HG03342 (cell line): ENCODE data around the gene SP140L.
"Not testable (repeated sequence)": the region's sequence is repeated elsewhere in the genome, so short reads cannot be mapped to it uniquely, and the experiment has no call there.

ENCODE experiments used
- ATAC-seq: cut with Tn5 transposase; IDR thresholded peaks from one replicate; pipeline ENCODE4 v1.9.1; 2021; ENCODE audit warnings: mild to moderate bottlenecking, moderate library complexity; ENCODE audit not compliant: unreplicated experiment

Gene SP140L

DNA sequence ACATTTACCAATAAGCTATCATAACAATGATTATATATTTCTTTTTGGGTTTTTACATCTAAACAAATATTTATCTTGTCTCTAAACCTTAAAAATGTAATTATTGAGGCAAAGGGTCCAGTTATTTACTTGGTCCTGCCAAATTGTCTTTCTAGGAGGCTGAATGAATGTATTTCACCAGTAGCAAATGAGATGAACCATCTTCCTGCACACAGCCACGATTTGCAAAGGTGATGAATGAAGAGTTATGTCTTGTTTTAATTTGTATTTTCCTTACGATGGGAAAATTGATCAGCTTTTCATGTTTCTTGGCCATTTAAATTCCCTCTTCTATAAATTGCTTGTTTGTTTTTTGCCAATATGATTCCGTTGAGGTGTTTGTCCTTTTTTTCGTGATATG is 90.4 kb downstream of the SP140L start:
- ATAC-seq, result no peak

- ATAC-seq, result no peak
Measured at GRCh38 chr2:230418341-230419016, 91.5 kb downstream of the SP140L start.

- no peak for ATAC-seq
Measured at GRCh38 chr2:230419181-230419580, 92.2 kb downstream of the SP140L start.

- ATAC-seq, result no peak
Measured at GRCh38 chr2:230422149-230422548, 95.2 kb downstream of the SP140L start.

DNA sequence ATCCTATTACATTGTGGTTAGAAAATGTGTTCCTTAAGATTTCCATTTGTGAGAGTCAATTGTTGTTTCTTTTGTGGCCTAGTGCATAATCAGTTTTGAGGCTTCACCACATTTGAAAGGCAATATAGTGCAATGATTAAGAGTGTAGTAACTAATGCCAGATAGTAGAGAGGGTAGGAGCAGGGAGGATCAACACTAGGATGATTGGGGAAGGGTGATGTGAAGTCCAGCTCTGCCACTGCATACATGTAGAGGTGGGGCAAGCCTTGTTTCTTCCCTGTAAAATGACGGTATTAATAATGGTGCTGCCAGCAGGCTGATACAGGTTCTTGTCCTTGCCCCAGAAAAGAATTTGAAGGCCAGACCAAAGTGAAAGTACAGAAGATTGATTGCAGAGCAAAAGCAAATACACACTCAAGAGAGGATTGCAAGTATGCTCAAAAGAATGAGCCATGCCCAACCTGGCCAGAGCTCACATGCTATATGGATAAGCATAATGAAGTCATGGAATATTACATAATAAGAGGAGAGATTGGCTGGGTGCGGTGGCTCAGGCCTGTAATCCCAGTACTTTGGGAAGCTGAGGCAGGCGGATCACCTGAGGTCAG is 97.0 kb downstream of the SP140L start:
- ATAC-seq, result no peak

DNA sequence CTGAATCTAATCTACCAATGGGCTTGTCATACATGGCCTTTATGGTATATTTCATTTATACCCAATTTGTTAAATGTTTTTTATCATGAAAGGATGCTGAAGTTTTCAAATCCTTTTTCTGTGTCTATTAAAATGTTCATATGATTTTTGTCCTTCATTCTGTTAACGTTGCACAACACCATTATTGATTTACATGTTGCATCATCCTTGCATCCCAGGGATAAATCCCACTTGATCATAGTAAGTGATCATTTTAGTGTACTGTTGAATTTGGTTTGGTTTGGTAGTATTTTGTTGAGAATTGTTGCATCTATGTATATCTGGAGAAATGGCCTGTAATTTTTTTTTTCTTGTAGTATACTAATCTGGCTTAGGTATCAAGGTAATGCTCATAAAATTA is 98.4 kb downstream of the SP140L start:
- no peak for ATAC-seq

- no peak for ATAC-seq
Measured at GRCh38 chr2:230429513-230429912, 102.5 kb downstream of the SP140L start.

DNA sequence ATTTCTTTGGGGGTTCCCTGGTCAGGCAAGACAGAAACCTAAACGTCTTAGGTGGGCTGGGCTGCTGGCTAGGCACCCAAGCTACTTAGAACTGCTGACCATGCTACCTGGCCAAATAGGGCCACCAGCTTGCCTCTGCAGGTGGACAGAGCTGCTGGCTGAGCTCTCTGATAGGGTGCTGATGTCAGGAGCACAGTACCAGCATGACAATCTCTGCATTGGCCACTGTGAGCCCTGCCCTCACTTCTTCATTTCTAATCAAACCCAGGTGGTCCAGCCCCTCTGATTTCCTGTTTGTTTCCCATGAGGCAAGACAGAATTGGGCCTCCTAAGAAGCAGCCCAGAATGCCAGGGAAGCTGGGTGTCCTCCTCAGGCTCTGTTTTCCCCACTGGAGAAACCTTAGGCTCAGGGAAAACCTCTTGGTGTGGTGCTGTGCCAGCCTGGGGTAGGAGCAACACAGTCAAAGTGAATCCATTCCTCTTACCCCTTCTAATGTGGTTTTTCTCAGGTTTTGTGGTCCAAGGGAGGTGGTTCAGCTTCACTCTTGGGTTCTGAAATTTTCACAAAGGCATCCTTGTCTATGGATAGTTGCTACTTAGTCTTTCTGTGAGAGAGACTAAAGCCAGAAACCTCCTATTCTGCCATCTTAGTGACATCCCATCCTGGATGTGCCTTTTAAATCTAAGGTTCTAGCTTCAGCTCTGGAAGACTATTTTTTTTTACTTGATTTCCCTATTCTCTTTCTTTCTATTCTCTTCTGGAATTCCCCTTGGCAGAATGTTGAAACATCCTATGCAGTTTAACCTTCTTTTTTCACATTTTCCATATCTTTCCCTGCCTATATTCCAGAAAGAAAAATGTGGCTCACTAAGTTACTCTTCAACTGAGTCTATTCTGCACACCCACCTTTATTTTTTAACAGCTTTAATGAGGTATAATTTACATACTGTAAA is 104.2 kb downstream of the SP140L start:
- no peak for ATAC-seq

DNA sequence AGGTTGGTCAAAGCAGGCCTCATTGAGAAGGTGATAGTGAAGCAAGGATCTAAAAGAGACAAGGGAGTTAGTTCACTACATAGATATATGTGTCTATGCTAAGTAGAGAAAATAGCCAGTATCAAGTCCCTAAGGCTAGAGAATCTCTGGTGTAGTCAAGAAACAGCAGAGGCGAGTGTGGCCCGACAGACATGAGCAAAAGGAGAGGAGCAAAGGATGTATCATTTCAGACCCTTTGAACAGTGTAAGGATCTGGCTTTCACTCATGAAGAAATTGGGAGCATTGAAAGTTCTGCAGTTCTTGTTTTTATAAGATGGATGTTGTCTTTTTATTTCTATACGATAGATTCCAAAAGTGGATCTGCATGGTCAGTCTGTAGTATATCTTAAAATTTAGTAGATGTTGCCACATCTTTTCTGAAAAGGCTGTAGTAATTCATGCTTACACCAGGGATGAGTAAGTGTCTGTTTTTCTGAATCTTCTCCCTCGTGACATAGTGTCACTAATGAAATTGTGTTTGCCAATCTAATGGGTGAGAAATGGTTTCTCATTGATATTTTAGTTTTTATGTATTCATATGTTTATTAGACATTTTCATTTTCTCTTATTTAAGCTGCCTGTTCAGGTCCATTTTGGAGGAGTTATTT is 107.8 kb downstream of the SP140L start:
- ATAC-seq, result no peak

DNA sequence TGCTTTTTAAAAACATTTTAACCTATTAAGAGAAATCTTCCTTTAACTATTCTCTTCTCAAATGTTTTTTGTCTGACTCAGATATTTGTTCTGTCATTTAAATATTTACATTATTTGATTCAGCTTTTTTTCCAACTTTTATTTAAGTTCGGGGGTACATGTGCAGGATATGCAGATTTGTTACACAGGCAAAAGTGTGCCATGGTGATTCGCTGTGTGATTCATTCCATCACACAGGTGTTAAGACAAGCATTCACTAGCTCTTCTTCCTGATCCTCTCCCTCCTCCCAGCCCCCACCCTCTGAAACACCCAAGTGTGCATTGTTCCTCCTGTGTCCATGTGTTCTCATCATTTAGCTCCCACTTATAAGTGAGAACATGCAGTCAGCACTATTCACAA is 108.4 kb downstream of the SP140L start:
- ATAC-seq, result no peak

DNA sequence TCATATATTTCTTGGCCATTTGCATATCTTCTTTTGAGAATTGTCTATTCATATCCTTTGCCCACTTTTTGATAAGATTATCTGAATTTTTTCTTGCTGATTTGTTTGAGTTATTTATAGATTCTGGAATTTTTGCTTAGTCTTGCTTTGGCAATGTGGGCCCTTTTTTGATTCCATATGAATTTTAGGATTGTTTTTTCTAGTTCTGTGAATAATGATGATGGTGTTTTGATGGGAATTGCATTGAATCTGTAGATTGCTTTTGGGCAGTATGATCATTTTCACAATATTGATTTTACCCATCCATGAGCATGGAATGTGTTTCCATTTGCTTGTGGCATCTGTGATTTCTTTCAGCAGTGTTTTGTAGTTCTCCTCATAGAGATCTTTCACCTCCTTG is 112.1 kb downstream of the SP140L start:
- ATAC-seq, result not testable (repeated sequence)

DNA sequence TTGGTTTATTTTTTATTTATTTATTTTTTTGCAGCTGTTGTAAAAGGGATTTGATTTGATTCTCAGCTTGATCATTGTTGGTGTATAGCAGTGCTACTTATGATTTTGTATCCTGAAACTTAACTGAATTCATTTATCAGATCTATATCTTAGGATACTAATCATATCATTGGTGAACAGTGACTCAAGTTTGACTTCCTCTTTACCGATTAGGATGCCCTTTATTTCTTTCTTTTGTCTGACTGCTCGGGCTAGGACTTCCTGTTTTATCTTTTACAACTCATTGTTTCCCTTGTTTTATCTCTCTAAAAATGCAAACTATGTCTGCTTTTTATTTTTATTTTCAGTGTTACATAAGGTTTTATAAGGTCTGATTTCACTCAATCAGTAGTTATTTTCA is 112.6 kb downstream of the SP140L start:
- ATAC-seq, result no peak

DNA sequence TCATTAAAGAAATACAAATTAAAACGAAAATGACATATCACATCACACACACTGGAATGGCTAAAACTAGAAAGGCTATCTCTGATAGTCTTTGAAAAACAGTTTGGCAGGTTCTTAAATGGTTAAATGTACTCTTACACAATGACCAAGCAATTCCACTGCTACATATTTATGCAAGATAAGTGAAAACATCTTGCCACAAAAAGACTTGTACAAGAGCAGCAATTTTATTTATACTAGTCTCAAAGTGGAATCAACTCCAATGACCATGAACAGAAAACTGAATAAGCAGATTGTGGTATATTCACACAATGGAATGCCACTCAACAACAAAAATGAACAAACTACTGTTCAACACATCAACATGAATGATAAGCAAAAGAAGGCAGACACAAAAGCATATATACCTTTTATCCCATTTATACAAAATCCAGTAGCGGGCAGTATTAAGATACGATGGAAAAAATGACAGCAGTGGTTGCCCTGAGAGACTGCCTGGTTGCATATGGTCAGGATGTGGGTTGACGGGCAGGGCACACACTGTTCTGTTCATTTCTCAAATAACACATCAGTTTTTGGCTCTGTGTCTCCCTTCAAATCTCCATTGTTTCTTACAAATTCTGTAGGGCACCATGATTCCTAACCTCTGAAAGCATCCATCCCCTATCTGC is 114.4 kb downstream of the SP140L start:
- no peak for ATAC-seq

- no peak for ATAC-seq
Measured at GRCh38 chr2:230443541-230443940, 116.5 kb downstream of the SP140L start.

DNA sequence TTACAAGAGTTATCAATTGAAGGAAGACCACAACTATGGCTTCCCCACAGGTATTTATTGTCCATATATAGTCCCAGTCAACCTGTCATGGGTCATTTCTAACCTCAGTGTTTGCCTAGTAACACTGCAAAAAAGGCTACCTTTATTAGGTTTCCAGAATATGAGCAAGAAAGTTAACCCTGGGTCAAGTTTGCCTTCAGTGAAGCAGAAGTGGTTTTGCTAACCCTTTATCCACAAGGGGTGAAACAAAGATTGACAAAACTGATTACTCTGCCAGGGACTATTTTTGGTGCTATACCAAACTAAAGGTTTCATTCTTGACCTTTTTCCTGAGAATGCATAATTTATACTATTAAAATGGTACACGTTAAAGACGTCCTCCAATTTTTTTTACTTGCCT is 117.8 kb downstream of the SP140L start:
- no peak for ATAC-seq

DNA sequence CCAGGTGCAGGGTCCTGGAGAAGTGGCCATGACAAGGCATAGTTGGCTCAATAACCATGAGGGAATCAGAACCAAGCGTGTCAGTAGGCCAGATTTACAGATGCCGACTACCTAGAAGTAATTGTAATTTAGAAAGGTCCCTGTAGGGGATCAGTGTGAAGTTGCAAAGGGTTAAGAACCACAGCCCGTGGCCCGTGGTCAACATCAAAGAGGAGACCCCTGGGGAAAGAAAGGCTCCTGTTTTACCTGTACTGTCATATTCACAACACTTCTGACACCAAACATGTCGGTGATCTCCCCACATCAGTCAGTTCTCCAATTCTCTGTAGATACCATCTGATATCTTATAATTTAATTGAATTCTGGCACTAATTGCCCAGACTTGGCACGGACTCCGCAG is 120.0 kb downstream of the SP140L start:
- ATAC-seq, result no peak

- ATAC-seq, result peak; percentile 83
Measured at GRCh38 chr2:230447455-230448451, 120.8 kb downstream of the SP140L start.

DNA sequence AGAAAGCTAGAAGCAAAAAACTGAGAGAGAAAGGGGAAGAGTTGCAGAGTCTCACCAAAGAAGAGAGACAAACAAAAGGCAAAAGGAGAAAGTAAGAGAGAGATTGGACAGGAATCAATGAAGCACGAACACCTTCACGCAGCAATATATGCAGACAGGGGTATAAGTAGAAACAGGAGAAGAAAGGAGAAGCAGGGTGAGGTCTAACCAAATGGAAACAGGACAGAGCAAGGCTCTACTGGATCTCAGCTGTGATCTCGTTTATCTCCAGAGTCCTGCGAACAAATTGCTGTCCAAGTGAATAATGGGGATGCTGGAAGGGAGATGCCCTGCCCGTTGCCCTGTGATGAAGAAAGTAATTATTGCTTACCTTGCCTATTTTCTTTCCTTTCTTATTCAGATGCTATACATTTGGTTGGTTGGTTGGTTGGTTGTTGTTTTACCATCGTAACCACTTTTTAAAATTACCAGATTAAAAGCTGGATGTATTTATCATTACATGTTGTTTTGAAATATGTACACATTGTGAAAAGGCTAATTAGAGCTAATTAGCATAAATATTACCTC is 123.0 kb downstream of the SP140L start:
- ATAC-seq, result no peak

GRCh38 chr2:230453006-230453405 is 126.0 kb downstream of the SP140L start:
- no peak for ATAC-seq
